ENCODE data around the gene KDELR1.

The KDELR1 gene

GRCh38 chr19:48362716-48363499, 28.4 kb downstream of the KDELR1 start:
- Histone ChIP-seq H3K4me3 (ENCODE audit: low read length in 2 of 2) (peak overlapping the region; percentile 71 to 83), H3K9me3 (ENCODE audit: control insufficient read depth in 2 of 2, low read length in 2 of 2) (no peaks in the 10 kb centered on the region), H3K27me3 (ENCODE audit: control insufficient read depth in 2 of 2, insufficient read depth in 2 of 2, low read length in 2 of 2) (no peaks in the 10 kb centered on the region), H3K27ac (ENCODE audit: low read depth in 2 of 2, low read length in 2 of 2) (peak overlapping the region; percentile 93 to 99), H3K4me1 (ENCODE audit: control insufficient read depth in 2 of 2, insufficient read depth in 2 of 2, low read length in 2 of 2) (peaks cover 14 to 18% of the 10 kb centered on the region in 2 donors), H3K36me3 (ENCODE audit: control insufficient read depth in 2 of 2, insufficient read depth in 2 of 2, low read length in 2 of 2) (no peaks in the 10 kb centered on the region), H3K9ac (ENCODE audit: low read depth in 1 of 2, low read length in 2 of 2) (peak overlapping the region; percentile 86 to 88)

- no peak overlapping the region for H3K27ac ChIP-seq (ENCODE audit: low read depth in 2 of 2, low read length in 2 of 2)
- H3K9me3 ChIP-seq (ENCODE audit: control insufficient read depth in 2 of 2, low read length in 2 of 2) = no peaks in the 10 kb centered on the region
- H3K4me3 ChIP-seq (ENCODE audit: low read length in 2 of 2) = no peak overlapping the region
- no peaks in the 10 kb centered on the region for H3K36me3 ChIP-seq (ENCODE audit: control insufficient read depth in 2 of 2, insufficient read depth in 2 of 2, low read length in 2 of 2)
- H3K27me3 ChIP-seq (ENCODE audit: control insufficient read depth in 2 of 2, insufficient read depth in 2 of 2, low read length in 2 of 2) = no peaks in the 10 kb centered on the region
- peaks cover 12% of the 10 kb centered on the region in 2 donors for H3K4me1 ChIP-seq (ENCODE audit: control insufficient read depth in 2 of 2, insufficient read depth in 2 of 2, low read length in 2 of 2)
- H3K9ac ChIP-seq (ENCODE audit: low read depth in 1 of 2, low read length in 2 of 2) = no peak overlapping the region
Measured at GRCh38 chr19:48361912-48362311, 29.4 kb downstream of the KDELR1 start.

- H3K9ac ChIP-seq (ENCODE audit: low read depth in 1 of 2, low read length in 2 of 2) = no peak overlapping the region
- H3K27me3 ChIP-seq (ENCODE audit: control insufficient read depth in 2 of 2, insufficient read depth in 2 of 2, low read length in 2 of 2) = no peaks in the 10 kb centered on the region
- no peak overlapping the region for H3K27ac ChIP-seq (ENCODE audit: low read depth in 2 of 2, low read length in 2 of 2)
- no peaks in the 10 kb centered on the region for H3K36me3 ChIP-seq (ENCODE audit: control insufficient read depth in 2 of 2, insufficient read depth in 2 of 2, low read length in 2 of 2)
- H3K9me3 ChIP-seq (ENCODE audit: control insufficient read depth in 2 of 2, low read length in 2 of 2) = no peaks in the 10 kb centered on the region
- peaks cover 5 to 6% of the 10 kb centered on the region in 2 donors for H3K4me1 ChIP-seq (ENCODE audit: control insufficient read depth in 2 of 2, insufficient read depth in 2 of 2, low read length in 2 of 2)
- H3K4me3 ChIP-seq (ENCODE audit: low read length in 2 of 2) = no peak overlapping the region
Measured at GRCh38 chr19:48359123-48359522, 32.2 kb downstream of the KDELR1 start.

- H3K27ac ChIP-seq (ENCODE audit: low read depth in 2 of 2, low read length in 2 of 2) = no peak overlapping the region
- no peak overlapping the region for H3K9ac ChIP-seq (ENCODE audit: low read depth in 1 of 2, low read length in 2 of 2)
- H3K36me3 ChIP-seq (ENCODE audit: control insufficient read depth in 2 of 2, insufficient read depth in 2 of 2, low read length in 2 of 2) = no peaks in the 10 kb centered on the region
- H3K4me3 ChIP-seq (ENCODE audit: low read length in 2 of 2) = no peak overlapping the region
- H3K9me3 ChIP-seq (ENCODE audit: control insufficient read depth in 2 of 2, low read length in 2 of 2) = no peaks in the 10 kb centered on the region
- no peaks in the 10 kb centered on the region for H3K4me1 ChIP-seq (ENCODE audit: control insufficient read depth in 2 of 2, insufficient read depth in 2 of 2, low read length in 2 of 2)
- H3K27me3 ChIP-seq (ENCODE audit: control insufficient read depth in 2 of 2, insufficient read depth in 2 of 2, low read length in 2 of 2) = no peaks in the 10 kb centered on the region
Measured at GRCh38 chr19:48355365-48355954, 35.9 kb downstream of the KDELR1 start.

- H3K4me3 ChIP-seq (ENCODE audit: low read length in 2 of 2) = no peak overlapping the region
- H3K9me3 ChIP-seq (ENCODE audit: control insufficient read depth in 2 of 2, low read length in 2 of 2) = no peaks in the 10 kb centered on the region
Measured at GRCh38 chr19:48354332-48354992, 36.9 kb downstream of the KDELR1 start.

GRCh38 chr19:48353677-48354076, 37.7 kb downstream of the KDELR1 start:
- Histone ChIP-seq H3K36me3 (ENCODE audit: control insufficient read depth in 2 of 2, insufficient read depth in 2 of 2, low read length in 2 of 2) (no peaks in the 10 kb centered on the region), H3K27me3 (ENCODE audit: control insufficient read depth in 2 of 2, insufficient read depth in 2 of 2, low read length in 2 of 2) (no peaks in the 10 kb centered on the region), H3K4me3 (ENCODE audit: low read length in 2 of 2) (no peak overlapping the region), H3K9me3 (ENCODE audit: control insufficient read depth in 2 of 2, low read length in 2 of 2) (no peaks in the 10 kb centered on the region), H3K4me1 (ENCODE audit: control insufficient read depth in 2 of 2, insufficient read depth in 2 of 2, low read length in 2 of 2) (no peaks in the 10 kb centered on the region), H3K27ac (ENCODE audit: low read depth in 2 of 2, low read length in 2 of 2) (no peak overlapping the region), H3K9ac (ENCODE audit: low read depth in 1 of 2, low read length in 2 of 2) (no peak overlapping the region)

More at GRCh38 chr19:48354332-48354992, 36.9 kb downstream of the KDELR1 start:
- H3K4me1 ChIP-seq (ENCODE audit: control insufficient read depth in 2 of 2, insufficient read depth in 2 of 2, low read length in 2 of 2) = no peaks in the 10 kb centered on the region
- H3K27me3 ChIP-seq (ENCODE audit: control insufficient read depth in 2 of 2, insufficient read depth in 2 of 2, low read length in 2 of 2) = no peaks in the 10 kb centered on the region
- no peaks in the 10 kb centered on the region for H3K36me3 ChIP-seq (ENCODE audit: control insufficient read depth in 2 of 2, insufficient read depth in 2 of 2, low read length in 2 of 2)
- no peak overlapping the region for H3K9ac ChIP-seq (ENCODE audit: low read depth in 1 of 2, low read length in 2 of 2)
- H3K27ac ChIP-seq (ENCODE audit: low read depth in 2 of 2, low read length in 2 of 2) = no peak overlapping the region

- no peaks in the 10 kb centered on the region for H3K9me3 ChIP-seq (ENCODE audit: control insufficient read depth in 2 of 2, low read length in 2 of 2)
- H3K27ac ChIP-seq (ENCODE audit: low read depth in 2 of 2, low read length in 2 of 2) = no peak overlapping the region
- no peak overlapping the region for H3K9ac ChIP-seq (ENCODE audit: low read depth in 1 of 2, low read length in 2 of 2)
- H3K4me1 ChIP-seq (ENCODE audit: control insufficient read depth in 2 of 2, insufficient read depth in 2 of 2, low read length in 2 of 2) = no peaks in the 10 kb centered on the region
- H3K27me3 ChIP-seq (ENCODE audit: control insufficient read depth in 2 of 2, insufficient read depth in 2 of 2, low read length in 2 of 2) = no peaks in the 10 kb centered on the region
- no peak overlapping the region for H3K4me3 ChIP-seq (ENCODE audit: low read length in 2 of 2)
- H3K36me3 ChIP-seq (ENCODE audit: control insufficient read depth in 2 of 2, insufficient read depth in 2 of 2, low read length in 2 of 2) = no peaks in the 10 kb centered on the region
Measured at GRCh38 chr19:48351341-48351752, 40.0 kb downstream of the KDELR1 start.

- Histone ChIP-seq H3K9me3 (ENCODE audit: control insufficient read depth in 2 of 2, low read length in 2 of 2) (no peaks in the 10 kb centered on the region), H3K9ac (ENCODE audit: low read depth in 1 of 2, low read length in 2 of 2) (no peak overlapping the region), H3K27ac (ENCODE audit: low read depth in 2 of 2, low read length in 2 of 2) (no peak overlapping the region), H3K4me3 (ENCODE audit: low read length in 2 of 2) (no peak overlapping the region), H3K4me1 (ENCODE audit: control insufficient read depth in 2 of 2, insufficient read depth in 2 of 2, low read length in 2 of 2) (no peaks in the 10 kb centered on the region), H3K27me3 (ENCODE audit: control insufficient read depth in 2 of 2, insufficient read depth in 2 of 2, low read length in 2 of 2) (no peaks in the 10 kb centered on the region), H3K36me3 (ENCODE audit: control insufficient read depth in 2 of 2, insufficient read depth in 2 of 2, low read length in 2 of 2) (no peaks in the 10 kb centered on the region)
Measured at GRCh38 chr19:48350856-48351255, 40.5 kb downstream of the KDELR1 start.

- no peaks in the 10 kb centered on the region for H3K9me3 ChIP-seq (ENCODE audit: control insufficient read depth in 2 of 2, low read length in 2 of 2)
- no peaks in the 10 kb centered on the region for H3K4me1 ChIP-seq (ENCODE audit: control insufficient read depth in 2 of 2, insufficient read depth in 2 of 2, low read length in 2 of 2)
- no peak overlapping the region for H3K9ac ChIP-seq (ENCODE audit: low read depth in 1 of 2, low read length in 2 of 2)
- H3K4me3 ChIP-seq (ENCODE audit: low read length in 2 of 2) = no peak overlapping the region
- no peaks in the 10 kb centered on the region for H3K27me3 ChIP-seq (ENCODE audit: control insufficient read depth in 2 of 2, insufficient read depth in 2 of 2, low read length in 2 of 2)
- no peak overlapping the region for H3K27ac ChIP-seq (ENCODE audit: low read depth in 2 of 2, low read length in 2 of 2)
- no peaks in the 10 kb centered on the region for H3K36me3 ChIP-seq (ENCODE audit: control insufficient read depth in 2 of 2, insufficient read depth in 2 of 2, low read length in 2 of 2)
Measured at GRCh38 chr19:48348737-48349136, 42.6 kb downstream of the KDELR1 start.

- H3K27ac ChIP-seq (ENCODE audit: low read depth in 2 of 2, low read length in 2 of 2) = no peak overlapping the region
- no peak overlapping the region for H3K4me3 ChIP-seq (ENCODE audit: low read length in 2 of 2)
- no peaks in the 10 kb centered on the region for H3K36me3 ChIP-seq (ENCODE audit: control insufficient read depth in 2 of 2, insufficient read depth in 2 of 2, low read length in 2 of 2)
- no peaks in the 10 kb centered on the region for H3K9me3 ChIP-seq (ENCODE audit: control insufficient read depth in 2 of 2, low read length in 2 of 2)
- H3K27me3 ChIP-seq (ENCODE audit: control insufficient read depth in 2 of 2, insufficient read depth in 2 of 2, low read length in 2 of 2) = no peaks in the 10 kb centered on the region
- H3K4me1 ChIP-seq (ENCODE audit: control insufficient read depth in 2 of 2, insufficient read depth in 2 of 2, low read length in 2 of 2) = no peaks in the 10 kb centered on the region
- no peak overlapping the region for H3K9ac ChIP-seq (ENCODE audit: low read depth in 1 of 2, low read length in 2 of 2)
Measured at GRCh38 chr19:48348045-48348444, 43.3 kb downstream of the KDELR1 start.
